Measurements from ENCODE around the gene NFE2L1.
"Not testable (repeated sequence)": the region's sequence is repeated elsewhere in the genome, so short reads cannot be mapped to it uniquely, and the experiment has no call there.

Gene NFE2L1

GRCh38 chr17:48062273-48062672 is 14.1 kb downstream of the NFE2L1 start:
- TF ChIP-seq POLR2A (IDR thresholded peaks at IDR 0.05; ENCODE audit: low read depth, low read length) (no peak), POLR2AphosphoS5 (IDR thresholded peaks at IDR 0.05; ENCODE audit: low read depth, low read length) (no peak), TAF1 (IDR thresholded peaks at IDR 0.05; ENCODE audit: borderline replicate concordance, low read depth, low read length) (no peak)
- FAIRE-seq (no peak), DNase-seq (ENCODE audit: insufficient read length) (no peak)

GRCh38 chr17:48064638-48065037 is 16.5 kb downstream of the NFE2L1 start:
- TF ChIP-seq POLR2A (IDR thresholded peaks at IDR 0.05; ENCODE audit: low read depth, low read length), result no peak
- no peak for TF ChIP-seq TAF1 (IDR thresholded peaks at IDR 0.05; ENCODE audit: borderline replicate concordance, low read depth, low read length)
- TF ChIP-seq POLR2AphosphoS5 (IDR thresholded peaks at IDR 0.05; ENCODE audit: low read depth, low read length), result no peak
- FAIRE-seq (no peak), DNase-seq (ENCODE audit: insufficient read length) (no peak)

GRCh38 chr17:48066192-48066591 is 18.0 kb downstream of the NFE2L1 start:
- DNase-seq (ENCODE audit: insufficient read length), result no peak
- TF ChIP-seq TAF1 (IDR thresholded peaks at IDR 0.05; ENCODE audit: borderline replicate concordance, low read depth, low read length), result no peak
- no peak for TF ChIP-seq POLR2AphosphoS5 (IDR thresholded peaks at IDR 0.05; ENCODE audit: low read depth, low read length)
- TF ChIP-seq POLR2A (IDR thresholded peaks at IDR 0.05; ENCODE audit: low read depth, low read length), result no peak
- no peak for FAIRE-seq

GRCh38 chr17:48066656-48067055 is 18.5 kb downstream of the NFE2L1 start:
- FAIRE-seq (no peak), DNase-seq (ENCODE audit: insufficient read length) (no peak)
- TF ChIP-seq TAF1 (IDR thresholded peaks at IDR 0.05; ENCODE audit: borderline replicate concordance, low read depth, low read length) (no peak), POLR2A (IDR thresholded peaks at IDR 0.05; ENCODE audit: low read depth, low read length) (peak; percentile 22; the same call in 1 of the 2 replicates)

GRCh38 chr17:48067245-48067644 is 19.1 kb downstream of the NFE2L1 start:
- no peak for DNase-seq (ENCODE audit: insufficient read length)
- no peak for TF ChIP-seq TAF1 (IDR thresholded peaks at IDR 0.05; ENCODE audit: borderline replicate concordance, low read depth, low read length)
- no peak for TF ChIP-seq POLR2A (IDR thresholded peaks at IDR 0.05; ENCODE audit: low read depth, low read length)
- no peak for TF ChIP-seq POLR2AphosphoS5 (IDR thresholded peaks at IDR 0.05; ENCODE audit: low read depth, low read length)
- FAIRE-seq, result no peak

- not testable (repeated sequence) for FAIRE-seq; DNase-seq (ENCODE audit: insufficient read length)
Observed at GRCh38 chr17:48067808-48068207, 19.6 kb downstream of the NFE2L1 start.

GRCh38 chr17:48068491-48068961 is 20.4 kb downstream of the NFE2L1 start:
- TF ChIP-seq POLR2A (IDR thresholded peaks at IDR 0.05; ENCODE audit: low read depth, low read length) (no peak), TAF1 (IDR thresholded peaks at IDR 0.05; ENCODE audit: borderline replicate concordance, low read depth, low read length) (no peak), POLR2AphosphoS5 (IDR thresholded peaks at IDR 0.05; ENCODE audit: low read depth, low read length) (no peak)
- DNase-seq (ENCODE audit: insufficient read length) (no peak), FAIRE-seq (no peak)

GRCh38 chr17:48070195-48070594 is 22.0 kb downstream of the NFE2L1 start:
- FAIRE-seq (no peak), DNase-seq (ENCODE audit: insufficient read length) (no peak)
- TF ChIP-seq TAF1 (IDR thresholded peaks at IDR 0.05; ENCODE audit: borderline replicate concordance, low read depth, low read length), result no peak
- no peak for TF ChIP-seq POLR2AphosphoS5 (IDR thresholded peaks at IDR 0.05; ENCODE audit: low read depth, low read length)
- no peak for TF ChIP-seq POLR2A (IDR thresholded peaks at IDR 0.05; ENCODE audit: low read depth, low read length)

GRCh38 chr17:48071654-48072053 is 23.5 kb downstream of the NFE2L1 start:
- TF ChIP-seq TAF1 (IDR thresholded peaks at IDR 0.05; ENCODE audit: borderline replicate concordance, low read depth, low read length) (no peak), POLR2AphosphoS5 (IDR thresholded peaks at IDR 0.05; ENCODE audit: low read depth, low read length) (no peak), POLR2A (IDR thresholded peaks at IDR 0.05; ENCODE audit: low read depth, low read length) (no peak)
- no peak for FAIRE-seq
- no peak for DNase-seq (ENCODE audit: insufficient read length)

- not testable (repeated sequence) for FAIRE-seq; DNase-seq (ENCODE audit: insufficient read length)
Observed at GRCh38 chr17:48072811-48073210, 24.7 kb downstream of the NFE2L1 start.

- not testable (repeated sequence) for FAIRE-seq; DNase-seq (ENCODE audit: insufficient read length)
Observed at GRCh38 chr17:48073566-48074094, 25.5 kb downstream of the NFE2L1 start.

GRCh38 chr17:48074322-48075081 is 26.3 kb downstream of the NFE2L1 start:
- FAIRE-seq, result peak; percentile 14
- TF ChIP-seq TAF1 (IDR thresholded peaks at IDR 0.05; ENCODE audit: borderline replicate concordance, low read depth, low read length) (no peak), POLR2AphosphoS5 (IDR thresholded peaks at IDR 0.05; ENCODE audit: low read depth, low read length) (no peak), POLR2A (IDR thresholded peaks at IDR 0.05; ENCODE audit: low read depth, low read length) (no peak)
- DNase-seq (ENCODE audit: insufficient read length), result no peak

GRCh38 chr17:48077152-48077551 is 29.0 kb downstream of the NFE2L1 start:
- DNase-seq (ENCODE audit: insufficient read length); FAIRE-seq: not testable (repeated sequence)
